IPS-NIHi11 (cell line): ENCODE results near the gene NKIRAS2.

ENCODE experiments used
- DNase-seq: peaks from one replicate; pipeline ENCODE4 v3.0.0; 2012; ENCODE audit warnings: mixed read lengths, low spot score

NKIRAS2 gene

DNA sequence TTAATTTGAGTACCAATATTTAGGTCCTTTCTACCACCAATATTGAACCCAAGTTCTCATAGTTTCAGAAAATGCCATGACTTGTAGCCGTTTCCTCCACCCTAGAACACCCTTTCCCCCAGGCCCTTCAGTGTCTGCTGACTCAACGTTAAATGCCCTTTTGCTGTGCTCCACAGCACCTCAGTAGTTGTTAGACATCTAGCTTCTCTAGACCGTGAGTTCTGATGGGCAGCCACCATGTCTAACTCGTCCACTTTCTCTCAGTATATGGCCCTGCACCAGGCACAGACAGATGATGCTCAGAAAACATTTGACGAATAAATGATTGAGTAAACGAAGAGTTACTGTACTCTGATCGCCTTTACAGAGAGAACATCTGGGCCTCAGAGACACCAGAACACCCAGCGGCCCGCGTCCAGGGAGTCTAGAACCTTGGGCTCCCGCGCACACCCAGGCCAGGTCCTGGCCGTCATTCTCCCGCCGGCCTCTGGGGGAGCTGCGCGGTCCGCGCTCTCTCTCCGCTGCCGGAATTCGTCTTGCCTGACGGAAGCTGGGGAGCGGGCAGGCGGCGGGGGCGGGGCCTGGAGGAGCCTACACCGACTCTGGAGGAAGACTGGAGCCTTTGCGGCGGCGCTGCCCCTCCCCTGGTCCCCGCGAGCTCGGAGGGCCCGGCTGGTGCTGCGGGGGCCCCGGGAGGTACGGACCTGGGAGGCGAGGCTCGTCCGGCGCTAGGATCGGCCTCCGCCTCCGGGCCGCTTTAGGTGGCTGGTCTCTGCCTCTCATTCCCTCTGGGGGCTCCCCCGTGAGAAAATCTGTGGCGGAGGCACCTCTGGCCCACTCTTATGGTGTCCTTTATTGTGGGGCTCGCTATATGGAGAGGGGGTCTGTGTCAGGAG is at the start of gene NKIRAS2:
TSS of gene NKIRAS2 (plus strand) at position 582 of the 896 bp plus-strand sequence. CDS start 1,488 bp downstream, outside the sequence.
- DNase-seq, result peak; percentile 95

DNA sequence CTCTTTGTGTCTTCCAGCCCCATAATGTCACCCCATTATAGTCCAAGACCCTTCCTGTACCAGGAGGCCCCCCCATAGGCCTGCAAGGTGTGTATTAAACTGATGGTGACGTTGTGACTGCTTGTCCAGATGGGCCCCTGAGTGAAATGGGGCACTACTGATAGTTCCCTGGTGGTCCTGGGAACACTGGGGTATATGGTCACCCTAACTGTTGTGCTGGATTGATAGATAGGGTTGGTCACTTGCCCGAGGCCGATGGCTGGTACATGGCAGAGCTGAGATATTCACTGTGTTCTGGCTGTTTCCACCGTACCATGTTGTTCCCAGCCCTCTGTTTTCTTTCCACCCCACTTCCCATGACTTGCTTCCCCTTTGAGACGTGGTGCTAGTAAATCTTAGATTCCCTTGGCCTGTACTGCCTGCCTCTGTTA is 49.0 kb upstream of the NKIRAS2 start:
- DNase-seq, result no peak

DNA sequence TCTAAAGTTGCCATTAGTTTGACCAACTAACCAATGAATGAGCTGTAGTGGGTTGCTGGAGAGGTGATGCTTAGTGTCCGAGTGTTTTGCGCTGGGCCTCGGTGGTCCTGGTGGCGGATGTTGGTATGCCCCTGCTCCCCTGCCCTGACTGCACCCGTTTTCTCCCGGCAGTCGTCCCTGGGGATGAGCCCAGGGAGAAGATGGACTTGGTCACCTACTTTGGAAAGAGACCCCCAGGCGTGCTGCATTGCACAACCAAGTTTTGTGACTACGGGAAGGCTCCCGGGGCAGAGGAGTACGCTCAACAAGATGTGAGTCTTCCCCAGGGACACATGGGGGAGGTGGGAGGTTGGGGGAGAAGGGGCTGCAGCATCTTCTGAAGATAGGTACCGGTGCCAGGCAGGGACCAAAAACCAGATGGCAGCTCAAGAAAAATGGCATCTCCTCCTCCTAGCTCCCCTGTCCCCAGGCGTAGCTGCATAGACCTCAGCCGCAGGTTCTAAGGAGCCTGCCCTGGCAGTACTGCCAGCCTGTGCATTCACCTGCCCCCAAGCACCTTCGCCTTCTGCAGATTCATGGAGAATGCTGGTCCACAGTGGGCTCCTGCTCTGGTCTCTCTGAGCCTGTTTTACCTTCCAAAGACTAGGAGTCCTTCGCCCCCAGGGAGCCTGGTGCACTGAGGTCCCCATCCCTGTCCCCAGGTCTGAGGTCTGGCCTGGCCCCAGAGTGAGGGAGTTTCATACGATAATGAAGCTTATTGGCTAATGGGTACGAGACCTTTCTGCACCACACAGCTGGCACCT is 48.0 kb upstream of the NKIRAS2 start:
- no peak for DNase-seq

DNA sequence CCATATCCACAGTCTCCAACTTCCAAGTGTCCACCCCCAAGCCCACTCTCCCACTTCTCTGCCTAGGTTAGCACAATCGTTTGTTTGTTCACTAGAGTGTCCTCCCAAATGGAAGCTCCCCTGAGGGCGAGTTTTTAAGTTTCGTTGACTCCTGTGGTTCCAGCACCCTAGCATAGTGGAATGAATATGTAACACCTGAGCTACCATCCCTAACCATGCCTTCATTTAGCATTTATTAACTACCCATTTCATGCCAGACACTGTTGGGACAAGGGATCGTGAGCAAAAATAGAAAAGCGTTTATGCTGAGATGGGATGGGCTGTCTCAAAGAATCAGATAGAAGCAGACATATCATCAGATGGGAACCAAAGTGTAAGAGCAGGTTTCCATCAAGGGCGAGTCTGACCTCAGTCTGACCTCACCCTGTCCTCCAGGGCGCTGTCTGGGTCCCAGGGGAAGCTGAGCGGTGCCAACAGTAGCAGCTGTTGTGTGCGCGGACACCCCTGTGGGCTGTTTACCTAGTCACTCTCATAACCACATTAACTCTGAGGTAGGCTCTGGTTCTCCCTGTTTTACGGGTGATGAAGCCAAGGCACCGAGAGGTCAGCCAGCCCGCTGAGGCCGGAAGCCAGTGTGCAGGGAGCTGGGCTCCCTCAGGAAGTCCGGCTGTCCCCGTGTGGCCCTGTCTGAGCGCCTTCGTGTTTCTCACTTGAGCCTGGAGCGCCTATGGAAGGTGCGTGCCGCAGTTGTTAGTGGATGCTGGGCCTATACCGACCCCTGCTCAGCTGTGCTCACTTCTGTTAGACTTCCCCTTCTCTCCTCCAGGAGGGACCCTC is 47.1 kb upstream of the NKIRAS2 start:
- DNase-seq, result no peak

DNA sequence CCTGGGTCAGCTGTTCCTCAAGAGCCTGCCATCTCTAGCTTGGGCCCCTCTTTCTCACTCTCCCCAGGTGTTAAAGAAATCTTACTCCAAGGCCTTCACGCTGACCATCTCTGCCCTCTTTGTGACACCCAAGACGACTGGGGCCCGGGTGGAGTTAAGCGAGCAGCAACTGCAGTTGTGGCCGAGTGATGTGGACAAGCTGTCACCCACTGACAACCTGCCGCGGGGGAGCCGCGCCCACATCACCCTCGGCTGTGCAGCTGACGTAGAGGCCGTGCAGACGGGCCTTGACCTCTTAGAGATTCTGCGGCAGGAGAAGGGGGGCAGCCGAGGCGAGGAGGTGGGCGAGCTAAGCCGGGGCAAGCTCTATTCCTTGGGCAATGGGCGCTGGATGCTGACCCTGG is 46.5 kb upstream of the NKIRAS2 start:
- no peak for DNase-seq

DNA sequence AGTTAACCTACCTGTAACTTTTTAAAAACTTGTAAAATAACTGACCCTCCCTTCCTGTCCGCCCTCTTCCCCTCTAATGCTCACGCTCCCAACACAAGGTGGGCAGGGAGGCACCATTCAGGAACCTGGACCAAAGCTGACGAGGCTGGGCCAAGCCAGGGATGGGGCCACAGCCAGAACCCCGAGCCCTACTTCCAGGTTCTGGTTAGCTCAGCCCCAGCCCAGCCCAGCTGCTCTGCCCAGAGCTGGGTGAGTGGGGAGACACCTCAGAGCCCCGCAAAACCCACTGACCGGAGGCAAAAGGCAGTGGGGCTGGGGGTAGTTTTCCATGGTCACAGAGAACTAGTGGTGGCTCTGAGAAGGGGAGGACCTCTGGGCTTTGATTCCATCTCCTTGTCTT is 45.9 kb upstream of the NKIRAS2 start:
- no peak for DNase-seq

DNA sequence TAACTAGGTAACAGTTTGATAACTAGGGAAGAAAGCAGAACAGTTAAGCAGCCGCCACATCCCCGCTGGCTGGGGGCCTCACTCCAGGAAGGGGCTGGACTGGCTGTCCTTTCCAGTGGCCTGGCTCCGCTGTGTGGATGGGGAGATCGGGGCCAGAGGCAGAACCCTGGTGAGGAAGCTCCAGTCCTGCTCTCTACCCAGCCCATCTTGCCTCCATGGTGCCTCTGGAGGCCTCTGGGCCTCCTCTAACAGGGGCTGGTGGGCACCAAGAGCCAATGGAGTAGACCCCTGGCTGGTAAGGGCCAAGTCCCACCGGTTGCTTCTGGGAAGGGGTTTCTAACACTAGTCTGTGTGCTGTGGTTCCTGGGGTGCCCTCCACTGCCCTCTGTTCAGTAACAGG is 45.2 kb upstream of the NKIRAS2 start:
- no peak for DNase-seq

DNA sequence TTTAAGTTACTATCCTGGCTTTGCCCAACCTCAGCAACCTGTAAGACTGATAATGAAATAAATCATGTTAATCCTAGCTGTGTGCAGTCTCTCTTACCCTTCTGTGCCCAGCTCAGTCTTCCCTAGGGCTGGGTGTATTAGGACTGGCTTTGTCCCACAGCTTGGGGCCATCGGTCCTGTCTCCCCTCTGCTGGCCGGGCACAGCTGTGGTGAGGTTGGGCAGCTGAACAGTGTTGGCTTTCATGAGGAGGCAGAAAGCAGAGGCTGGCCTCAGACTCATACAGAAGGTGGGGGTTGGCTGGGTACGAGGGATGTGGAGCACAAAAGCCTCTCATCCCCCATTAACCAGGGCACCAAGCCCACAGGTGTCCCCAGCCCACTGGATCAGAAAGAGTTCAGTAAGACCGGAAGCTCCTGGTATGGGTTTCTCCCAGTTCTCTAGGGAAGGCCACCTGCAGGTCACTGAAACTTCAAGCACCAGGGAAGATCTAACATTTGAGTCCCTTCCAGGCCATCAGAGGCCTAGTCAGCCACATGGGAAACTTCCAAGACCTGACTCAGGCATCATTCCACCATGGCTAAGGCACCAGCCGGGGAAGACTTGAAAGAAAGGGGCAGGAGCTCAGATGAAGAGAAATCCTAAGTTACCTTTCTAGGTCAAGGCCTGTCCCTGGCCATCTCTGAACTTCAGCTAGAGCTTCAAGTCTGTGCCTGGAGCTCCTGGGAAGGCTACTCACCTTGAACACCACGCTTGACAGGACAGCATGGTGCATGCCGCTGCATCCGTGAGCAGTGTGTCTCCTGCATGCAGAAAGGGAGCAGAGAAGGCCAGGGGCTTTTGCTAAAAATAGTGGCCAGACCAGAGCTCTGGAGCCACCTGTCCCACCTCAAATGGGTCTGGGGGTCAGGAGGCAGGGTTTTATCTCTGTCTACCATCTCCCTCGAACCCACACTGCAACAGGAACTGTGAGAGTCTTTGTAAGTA is 44.5 kb upstream of the NKIRAS2 start:
- DNase-seq, result no peak

DNA sequence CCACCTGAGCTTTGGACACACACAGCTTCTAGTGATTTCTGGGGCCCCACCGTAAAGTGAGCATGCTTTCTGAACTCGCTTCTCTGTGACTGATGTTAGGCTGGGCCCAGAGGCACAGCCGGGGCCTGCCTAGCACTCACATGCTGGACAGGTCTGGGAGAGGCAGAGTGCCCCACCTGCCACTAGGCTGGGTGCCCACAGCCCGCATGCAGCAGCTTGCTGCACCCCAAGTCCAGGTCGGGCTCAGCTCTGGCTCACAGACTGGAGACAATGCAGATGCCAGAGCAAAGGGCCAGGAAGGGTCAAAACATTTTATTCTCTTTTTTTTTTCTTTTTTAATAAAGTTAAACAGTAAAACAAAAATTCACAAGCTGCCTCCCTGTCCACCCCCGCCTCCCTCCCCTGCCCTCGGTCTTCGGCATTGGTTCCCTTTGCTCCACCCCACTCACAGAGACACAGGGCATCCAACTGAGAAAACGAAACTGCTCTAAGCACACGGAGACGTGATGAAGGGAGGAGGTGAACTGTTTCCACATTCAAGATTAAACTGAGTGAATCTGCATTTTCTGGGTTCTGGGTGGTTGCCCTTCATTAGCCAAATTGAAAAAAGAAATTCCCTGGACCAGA is 43.6 kb upstream of the NKIRAS2 start:
- no peak for DNase-seq

DNA sequence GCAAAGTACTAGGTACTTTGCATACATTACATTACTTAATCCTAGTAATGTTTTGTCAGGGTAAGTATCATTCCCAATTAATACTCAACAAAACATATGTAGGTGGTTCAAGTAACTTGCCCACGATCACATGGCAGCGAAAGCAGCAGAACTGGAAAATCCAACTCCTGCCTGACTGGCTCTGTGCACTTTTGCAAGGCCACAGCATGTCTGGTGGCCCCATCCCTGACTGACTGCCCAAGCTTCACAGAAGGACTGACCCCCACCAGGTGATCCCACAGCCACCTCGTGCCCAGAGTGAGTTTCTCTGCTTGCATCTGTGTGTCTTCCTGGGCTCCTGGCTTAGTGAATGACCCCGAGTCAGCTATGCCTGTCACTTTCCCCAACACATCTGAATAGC is 41.9 kb upstream of the NKIRAS2 start:
- DNase-seq, result peak; percentile 24

DNA sequence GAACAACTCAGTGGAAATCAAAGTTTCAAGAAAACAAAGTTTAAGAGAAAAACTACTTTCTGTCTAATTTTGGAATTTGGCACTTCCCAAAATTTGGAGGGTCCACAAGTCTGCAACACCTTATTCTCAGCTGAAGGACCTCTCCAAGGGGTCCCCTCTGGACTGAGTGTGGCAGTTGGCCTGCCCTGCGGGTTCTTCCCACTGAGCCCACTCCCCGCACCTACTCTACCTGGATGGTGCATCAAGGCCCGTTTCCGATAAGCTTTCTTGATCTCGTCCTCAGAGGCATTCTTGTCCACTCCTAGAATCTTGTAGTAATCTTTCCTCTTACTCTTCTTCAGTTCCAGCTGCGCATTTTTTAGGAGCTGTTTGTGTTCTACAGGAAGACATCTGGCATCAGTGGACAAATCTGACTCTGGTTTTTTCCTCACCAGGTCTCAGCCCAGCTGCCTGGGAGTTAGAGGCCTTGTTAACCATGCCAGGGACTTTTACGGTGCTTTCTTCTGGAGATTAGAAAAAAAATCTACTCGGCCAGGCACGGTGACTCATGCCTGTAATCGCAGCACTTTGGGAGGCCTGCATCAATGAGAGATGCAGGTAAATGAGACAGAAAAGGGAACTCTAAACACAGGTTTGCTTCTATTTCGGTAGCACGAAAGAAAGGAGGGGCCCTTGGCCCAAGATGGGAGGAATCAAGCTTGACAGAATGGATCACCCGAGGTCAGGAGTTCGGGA is 37.7 kb upstream of the NKIRAS2 start:
- DNase-seq, result no peak

DNA sequence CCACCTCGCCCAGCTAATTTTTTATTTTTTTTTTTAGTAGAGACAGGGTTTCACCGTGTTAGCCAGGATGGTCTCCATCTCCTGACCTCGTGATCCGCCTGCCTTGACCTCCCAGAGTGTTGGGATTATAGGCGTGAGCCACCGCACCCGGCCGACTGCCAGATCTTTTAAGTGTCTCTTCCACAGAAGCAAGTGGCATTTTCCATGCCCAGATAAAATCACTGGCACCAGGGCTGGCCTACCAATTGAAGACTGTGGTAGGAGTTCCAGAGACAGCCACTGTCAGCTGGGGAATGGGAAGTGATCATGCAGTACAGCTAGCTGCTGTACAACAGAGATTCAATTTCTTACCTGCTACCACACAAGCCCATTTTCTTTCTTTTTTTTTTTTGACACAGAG is 35.4 kb upstream of the NKIRAS2 start:
- DNase-seq, result no peak

DNA sequence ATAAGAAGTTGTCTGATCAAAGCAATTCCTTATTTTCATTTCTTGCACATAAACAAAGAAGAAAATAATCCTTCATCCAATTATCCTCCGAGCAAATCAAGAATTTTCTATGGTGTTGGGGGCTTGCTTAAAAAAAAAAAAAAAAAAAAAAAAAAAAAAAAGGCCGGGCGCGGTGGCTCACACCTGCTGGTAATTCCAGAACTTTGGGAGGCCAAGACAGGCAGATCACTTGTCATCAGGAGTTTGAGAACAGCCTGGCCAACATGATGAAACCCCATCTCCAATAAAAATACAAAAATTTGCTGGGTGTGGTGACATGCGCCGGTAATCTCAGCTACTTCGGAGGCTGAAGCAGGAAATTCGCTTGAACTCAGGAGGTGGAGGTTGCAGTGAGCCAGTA is 34.0 kb upstream of the NKIRAS2 start:
- no peak for DNase-seq

DNA sequence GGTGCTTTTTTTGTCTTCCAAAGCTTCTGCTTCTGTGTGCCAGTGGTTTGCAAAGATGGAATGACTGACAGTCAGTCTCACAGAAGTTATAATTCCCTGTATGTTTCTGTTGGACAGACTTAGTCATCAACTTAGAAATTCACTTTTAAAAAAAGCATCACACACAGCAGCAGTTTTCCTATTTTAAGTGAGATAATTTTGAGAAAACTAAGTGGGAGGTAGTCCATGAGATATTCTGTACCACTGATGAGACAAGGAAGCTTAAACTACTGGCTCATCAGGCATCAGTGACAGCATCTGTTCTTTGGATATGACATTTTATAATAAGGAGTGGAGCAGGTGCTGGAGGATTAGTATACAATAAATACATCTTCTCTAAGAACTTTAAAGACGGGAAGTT is 33.3 kb upstream of the NKIRAS2 start:
- DNase-seq, result no peak

DNA sequence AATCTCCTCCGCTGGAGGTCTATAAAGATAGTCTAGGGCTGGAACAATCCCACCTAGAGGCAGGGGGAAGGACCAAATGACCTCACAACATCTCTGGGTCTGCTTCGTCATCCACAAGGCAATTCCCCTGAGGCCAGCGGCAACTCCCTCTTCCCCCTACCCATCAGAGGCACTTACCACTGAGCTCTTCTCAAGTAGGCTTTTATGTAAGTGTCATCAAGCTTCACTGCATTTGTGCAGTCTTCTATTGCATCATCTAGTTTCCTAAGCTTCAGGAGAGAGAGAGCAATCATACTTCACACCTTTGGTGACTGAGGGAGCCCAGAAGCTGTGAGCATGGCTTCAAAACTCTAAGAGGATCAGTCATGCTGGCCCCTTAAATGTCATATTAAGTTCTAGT is 32.2 kb upstream of the NKIRAS2 start:
- DNase-seq, result no peak

DNA sequence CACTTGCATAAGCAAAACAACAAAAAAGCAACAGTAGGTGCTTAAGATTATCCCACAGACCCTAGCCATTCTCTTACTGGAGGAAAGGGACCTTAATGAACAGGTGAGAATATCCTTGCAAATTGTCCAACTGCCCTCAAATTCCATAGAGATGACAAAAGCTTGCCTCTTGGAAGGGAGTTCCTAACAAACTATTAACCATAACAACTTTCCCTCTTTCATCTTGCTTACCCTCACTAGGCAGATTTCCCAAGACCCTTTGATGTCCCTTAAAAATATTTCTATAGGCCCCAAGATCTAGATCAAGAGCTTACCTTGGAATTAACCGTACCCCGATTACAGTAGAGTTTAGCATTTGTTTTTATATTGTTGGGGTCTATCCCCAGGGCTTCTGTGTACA is 31.5 kb upstream of the NKIRAS2 start:
- DNase-seq, result no peak

DNA sequence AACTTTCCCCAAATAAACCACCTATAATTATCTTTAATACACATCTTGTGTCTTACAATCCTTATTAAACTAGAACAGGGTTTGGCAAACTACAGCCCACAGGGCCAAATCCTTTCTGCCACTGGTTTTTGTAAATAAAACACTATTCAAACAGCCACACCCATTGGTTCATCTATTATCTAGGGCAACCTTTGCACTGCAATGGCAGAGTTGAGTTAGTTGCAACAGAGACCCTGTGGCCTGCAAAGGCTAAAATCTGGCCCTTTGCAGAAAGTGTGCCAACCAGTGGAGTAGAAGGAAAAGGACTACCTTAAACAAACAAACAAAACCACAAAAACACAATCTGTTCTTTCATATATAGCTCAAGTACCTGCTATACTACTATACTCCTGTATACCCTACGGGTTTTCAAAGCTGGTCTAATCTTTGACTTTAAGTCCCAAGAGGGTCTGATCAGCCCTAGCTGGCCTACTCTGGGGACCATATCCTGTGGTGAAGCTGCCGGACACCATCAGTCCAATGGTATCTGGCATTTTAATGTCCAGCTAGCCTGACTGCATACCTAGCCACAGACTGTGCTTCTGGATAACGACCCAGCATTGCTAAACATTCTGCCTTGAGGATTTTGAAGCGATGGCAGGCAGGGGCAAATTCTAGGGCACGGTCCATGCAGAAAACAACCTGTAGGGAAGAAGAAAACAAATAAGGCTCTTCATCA is 30.0 kb upstream of the NKIRAS2 start:
- no peak for DNase-seq

DNA sequence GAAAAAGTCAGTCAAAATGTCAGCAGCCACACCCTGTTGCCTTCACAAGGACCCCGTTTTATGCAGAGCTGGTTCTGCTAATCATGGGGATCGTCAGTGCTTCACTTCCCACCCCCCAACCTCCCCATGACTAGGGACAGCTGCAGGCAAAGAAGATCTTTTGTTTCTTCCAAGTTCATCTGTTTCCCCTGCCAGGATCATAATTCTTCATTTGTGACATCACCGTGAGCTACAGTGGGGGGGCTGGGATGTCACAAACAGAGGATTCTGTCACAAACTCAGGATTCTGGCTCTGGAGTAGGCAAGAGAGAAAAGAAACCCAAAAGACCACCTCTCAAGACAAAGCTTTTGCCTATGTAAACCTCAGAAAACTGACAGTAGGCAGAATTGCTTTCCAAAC is 27.3 kb upstream of the NKIRAS2 start:
- DNase-seq, result no peak

DNA sequence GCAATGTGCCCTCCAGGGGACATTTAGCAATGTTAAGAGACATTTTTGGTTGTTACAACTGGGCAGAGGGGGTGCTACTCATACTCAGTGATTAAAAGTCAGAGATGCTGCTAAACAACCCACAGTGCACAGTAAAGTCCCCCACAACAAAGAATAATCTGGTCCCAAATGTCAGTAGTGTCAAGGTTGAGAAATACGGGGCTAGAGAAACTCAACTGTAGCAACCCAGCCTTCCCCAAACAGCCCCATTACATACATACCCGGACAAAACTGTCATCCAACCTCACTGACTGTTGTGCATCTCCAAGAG is 23.1 kb upstream of the NKIRAS2 start:
- no peak for DNase-seq
